GM21381 (cell line): Measurements from ENCODE around the gene FCRL6.

Source experiments
- ATAC-seq: cut with Tn5 transposase; IDR thresholded peaks from one replicate; pipeline ENCODE4 v1.9.1; 2021; ENCODE audit warnings: mild to moderate bottlenecking, moderate library complexity; ENCODE audit not compliant: unreplicated experiment

Gene FCRL6

DNA sequence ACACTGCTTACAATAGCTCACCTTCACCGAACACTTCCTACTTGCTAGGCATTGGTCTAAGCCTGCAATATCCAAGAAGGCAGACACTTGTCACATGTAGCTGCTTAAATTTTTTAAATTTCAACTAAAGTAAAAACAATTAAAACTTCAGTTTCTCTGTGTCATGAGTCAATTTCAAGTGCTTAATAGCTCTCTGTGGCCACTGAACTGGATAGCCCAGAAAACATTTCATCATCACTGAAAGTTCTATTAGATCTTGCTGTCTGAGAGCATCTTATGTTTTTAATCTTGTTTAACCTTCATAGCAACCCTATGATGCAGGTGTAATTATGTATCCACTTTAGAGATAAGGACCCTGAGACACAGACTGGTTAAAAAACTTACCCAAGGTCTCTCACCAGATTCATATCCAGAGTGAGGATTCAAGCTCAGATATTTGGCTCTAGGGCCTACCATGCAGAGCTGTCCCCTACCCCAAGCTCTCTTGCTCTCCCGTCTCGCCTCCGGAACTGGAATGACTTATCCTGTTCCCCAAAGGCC lies 2.6 kb upstream of the FCRL6 start:
- ATAC-seq = no peak

DNA sequence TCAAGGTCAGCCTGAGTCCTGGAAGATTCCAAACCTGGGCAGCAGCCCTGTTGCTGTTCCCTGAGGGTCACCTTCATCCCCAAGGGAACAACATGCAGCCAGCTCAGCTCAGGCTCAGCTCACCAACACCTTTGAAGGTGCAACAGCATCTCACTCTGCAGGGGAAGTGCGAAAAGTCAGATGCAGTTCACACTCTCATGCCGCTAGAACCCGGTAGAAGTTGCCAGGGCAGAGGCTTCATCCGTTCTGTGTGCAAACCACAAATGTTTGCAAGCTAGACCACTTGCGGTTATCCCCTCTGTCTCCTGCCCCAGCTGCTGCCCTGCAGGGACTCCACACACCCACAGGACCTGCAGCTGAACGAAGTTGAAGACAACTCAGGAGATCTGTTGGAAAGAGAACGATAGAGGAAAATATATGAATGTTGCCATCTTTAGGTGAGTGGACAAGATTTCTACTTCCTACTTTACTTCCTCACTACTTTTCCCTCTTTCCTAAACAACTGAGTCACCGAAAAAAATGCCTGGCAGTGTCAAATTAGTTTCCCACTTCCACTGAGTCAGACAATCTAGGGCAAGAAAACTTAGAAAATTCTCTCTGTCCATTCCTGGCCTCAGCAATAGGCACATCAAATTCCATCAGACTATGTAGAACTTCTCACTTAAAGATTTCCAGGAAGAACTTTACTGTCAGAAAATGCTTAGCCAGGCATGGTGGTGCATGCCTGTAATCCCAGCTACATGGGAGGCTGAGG lies 1.8 kb upstream of the FCRL6 start:
- ATAC-seq = peak; percentile 74

- no peak for ATAC-seq
These were observed 2.0 kb downstream of the FCRL6 start for GRCh38 chr1:159803956-159804689.

- ATAC-seq = no peak
These were observed 2.8 kb downstream of the FCRL6 start for GRCh38 chr1:159804924-159805323.

DNA sequence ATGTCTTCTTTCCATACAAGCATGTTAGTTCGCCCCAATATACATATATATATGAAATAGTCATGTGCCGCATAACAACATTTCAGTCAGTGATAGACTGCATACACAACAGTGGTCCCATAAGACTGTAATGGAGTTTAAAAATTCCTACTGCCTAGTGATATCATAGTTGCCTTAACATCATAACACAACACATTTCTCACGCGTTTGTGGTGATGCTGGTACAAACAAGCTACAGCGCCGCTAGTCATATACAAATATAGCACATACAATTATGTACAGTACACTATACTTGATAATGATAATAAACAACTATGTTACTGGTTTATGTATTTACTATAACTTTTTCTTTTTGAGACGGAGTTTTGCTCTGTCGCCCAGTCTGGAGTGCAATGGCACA lies 13.8 kb downstream of the FCRL6 start:
- no peak for ATAC-seq

- no peak for ATAC-seq
These were observed 15.3 kb downstream of the FCRL6 start for GRCh38 chr1:159817276-159818041.

- ATAC-seq = no peak
These were observed 19.2 kb downstream of the FCRL6 start for GRCh38 chr1:159821171-159821867.

- ATAC-seq = no peak
These were observed 21.2 kb downstream of the FCRL6 start for GRCh38 chr1:159823406-159823805.

DNA sequence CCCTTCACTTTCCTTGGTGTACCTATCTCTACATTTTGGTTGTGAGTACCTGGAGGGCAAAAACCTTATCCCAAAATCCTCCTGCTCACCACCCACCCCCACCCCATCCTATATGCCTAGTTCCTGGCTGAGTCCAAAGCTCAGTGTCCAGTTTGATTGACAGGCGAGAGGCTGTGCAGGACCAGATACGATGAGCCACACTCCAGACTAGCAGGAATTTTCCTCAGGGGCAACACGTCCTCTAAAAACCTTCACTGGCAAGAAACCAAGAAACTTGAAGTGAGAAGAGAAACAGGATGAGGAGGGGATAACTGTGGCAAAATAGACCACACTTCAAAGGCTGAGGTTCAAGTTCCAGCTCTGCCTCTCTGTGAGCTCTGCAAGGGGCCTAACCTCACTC lies 23.4 kb downstream of the FCRL6 start:
- no peak for ATAC-seq

DNA sequence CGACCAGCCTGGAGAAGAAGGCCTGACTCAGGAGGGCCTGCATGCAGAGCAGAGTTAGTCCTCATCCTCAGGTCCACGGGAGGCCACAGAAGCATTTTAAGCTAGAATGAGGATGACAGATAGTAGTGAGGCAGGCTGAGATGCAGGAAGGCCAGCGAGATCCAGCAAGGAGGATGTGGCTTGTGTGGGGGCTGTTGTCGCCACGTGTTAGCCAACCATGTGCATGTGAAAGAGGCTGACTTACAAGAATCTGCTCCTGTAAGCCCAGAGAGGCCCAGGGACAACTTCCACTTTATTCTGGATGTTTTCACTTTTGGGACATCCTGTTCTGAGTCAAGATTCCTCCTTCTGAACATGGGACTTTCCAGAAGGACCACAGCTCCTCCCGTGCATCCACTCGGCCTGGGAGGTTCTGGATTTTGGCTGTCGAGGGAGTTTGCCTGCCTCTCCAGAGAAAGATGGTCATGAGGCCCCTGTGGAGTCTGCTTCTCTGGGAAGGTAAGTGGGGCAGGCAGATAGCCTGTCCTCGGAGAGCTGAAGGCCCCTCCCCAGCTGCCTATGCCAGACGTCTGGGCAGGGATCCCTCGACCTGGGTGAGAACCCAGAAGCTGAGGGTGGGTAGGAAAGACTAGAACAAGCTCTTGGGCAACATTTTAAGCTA lies 24.4 kb downstream of the FCRL6 start, which contains the start of gene SLAMF8:
TSS of gene SLAMF8 (plus strand) at position 433 of the 661 bp plus-strand sequence. CDS start at position 459, 26 bp downstream.
- peak; percentile 47 for ATAC-seq

DNA sequence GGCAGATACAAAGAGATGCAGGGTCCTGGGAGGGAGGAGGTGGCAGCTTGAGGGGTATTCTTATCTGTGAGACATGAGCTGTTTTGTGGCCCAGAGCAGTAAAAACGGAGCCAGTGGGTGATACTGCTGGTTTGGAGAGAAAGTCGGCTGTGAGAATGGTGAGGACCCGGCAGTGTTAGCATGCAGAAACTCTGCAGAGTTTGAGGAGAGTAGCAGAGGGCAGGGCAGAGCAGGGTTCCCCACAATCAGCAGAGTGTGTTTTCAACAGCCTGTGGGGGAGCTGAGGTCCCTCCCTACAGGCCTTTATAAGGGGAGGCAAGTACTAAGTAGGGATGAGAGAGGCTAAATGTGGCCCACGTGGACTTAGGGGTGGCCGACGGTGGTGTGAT lies 24.9 kb downstream of the FCRL6 start:
- ATAC-seq = no peak

DNA sequence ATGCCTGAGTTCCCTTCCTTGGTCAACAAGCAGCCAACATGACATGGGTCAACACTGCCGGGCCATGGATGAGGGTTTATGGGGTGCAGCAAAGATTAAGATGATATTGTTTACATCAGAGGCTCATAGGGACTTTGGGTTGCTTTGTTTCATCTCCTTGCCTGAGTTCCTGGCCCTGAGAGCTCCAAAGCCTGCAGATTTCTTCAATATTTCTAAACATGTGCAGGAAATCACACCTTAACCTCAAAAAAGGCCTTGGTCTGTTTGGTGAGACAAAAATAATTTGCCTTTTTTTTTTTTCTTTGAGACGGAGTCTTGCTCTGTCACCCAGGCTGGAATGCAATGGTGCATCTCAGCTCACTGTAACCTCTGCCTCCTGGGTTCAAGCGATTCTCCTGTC lies 25.4 kb downstream of the FCRL6 start:
- no peak for ATAC-seq

DNA sequence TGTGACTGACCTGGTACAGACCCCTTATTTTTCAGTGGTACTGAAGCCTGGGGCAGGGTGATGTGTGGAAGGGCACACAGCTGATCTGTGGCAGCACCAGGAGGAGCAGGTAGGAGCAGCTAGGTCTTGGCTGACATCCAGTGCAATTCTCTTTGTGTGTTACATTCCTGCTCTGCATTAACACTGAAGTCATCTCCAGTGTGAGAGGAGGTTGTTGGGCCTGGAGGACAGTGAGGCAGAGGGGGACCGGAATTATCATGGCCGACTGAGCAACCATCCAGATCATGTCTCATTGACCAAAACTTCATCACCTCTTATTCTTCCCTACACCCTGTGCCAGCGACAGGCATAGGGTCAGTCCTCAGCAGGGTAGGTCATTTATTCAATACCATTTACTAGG lies 26.0 kb downstream of the FCRL6 start:
- no peak for ATAC-seq

GRCh38 chr1:159828581-159829272 lies 26.6 kb downstream of the FCRL6 start:
- no peak for ATAC-seq

DNA sequence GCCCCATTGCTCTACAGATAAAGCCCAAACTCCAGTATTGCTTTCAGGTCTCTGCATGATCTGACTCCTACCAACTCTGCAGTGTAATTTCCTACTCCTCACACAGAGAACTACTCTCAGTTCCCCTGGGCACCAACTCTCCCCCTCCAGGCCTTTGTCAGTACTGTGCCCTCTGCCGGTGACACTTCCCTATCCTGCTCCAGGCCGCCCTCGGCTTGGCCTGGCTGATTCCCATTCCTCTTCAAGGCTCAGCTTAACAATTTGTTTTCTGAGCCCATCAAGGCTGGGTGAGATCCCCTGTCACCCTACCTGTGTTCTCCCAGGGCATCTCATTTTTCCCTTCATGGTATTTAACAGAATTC lies 27.1 kb downstream of the FCRL6 start:
- peak; percentile 66 for ATAC-seq

GRCh38 chr1:159829822-159830465 lies 27.8 kb downstream of the FCRL6 start:
- no peak for ATAC-seq

DNA sequence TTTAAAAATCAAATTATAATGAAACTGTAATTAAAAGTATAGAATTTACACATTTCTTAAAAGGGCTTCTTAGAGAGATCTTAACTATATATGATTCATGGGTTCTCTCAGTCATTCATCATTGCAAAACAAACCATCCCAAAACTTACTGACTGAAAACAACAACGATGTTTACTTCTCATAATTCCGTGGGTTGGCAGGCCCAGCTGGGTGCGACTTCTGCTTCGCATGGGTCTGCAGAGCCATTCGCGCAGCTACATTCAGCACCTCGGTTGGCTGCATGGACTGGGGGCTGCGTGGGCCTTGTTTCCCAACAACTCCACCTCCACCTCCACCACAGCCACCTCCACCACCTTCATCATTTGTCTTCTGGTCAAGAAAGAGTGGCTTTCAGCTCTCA lies 28.6 kb downstream of the FCRL6 start:
- ATAC-seq = no peak

DNA sequence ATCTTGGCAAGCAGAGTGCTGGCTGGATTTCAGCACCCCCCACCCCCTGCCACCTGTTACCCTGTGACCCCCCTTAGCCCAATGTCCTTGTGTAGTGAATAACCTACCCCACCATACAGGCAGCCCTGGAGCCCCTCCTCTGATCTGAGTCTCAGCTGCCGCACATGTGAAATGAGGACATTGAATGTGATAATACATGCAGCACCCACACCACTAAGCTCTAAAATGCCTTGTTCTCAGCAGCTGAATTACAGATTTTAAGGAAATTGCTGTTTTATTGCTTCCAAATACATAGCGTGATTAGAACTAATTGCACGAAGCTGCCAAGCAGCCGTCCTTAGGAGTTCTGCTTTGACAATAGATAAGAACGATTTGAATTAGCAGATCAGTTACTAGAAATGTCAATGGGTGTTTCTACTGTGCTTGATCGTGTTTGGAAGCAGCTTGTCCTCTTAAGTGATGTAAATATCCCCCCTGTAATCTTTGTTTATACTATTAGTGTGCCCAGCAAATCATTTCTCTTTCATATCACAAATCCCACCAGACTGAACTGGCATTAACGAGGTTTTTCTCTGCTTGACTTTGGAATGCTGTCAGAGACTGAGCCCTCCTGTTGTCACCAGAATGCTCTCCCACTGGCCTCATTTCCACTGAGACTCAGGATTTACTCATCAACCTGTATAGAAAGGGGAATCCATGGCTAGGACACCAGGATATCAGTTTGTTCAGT lies 29.4 kb downstream of the FCRL6 start:
- no peak for ATAC-seq

- ATAC-seq = no peak
These were observed 30.1 kb downstream of the FCRL6 start for GRCh38 chr1:159832309-159832708.
